Ishikawa (cell line): ENCODE results near the gene RMND1.
A peak's percentile ranks its signal among the peaks of the same experiment; 100 is the strongest.

Source experiments
- CEBPB ChIP-seq: IDR thresholded peaks from 2 replicates; pipeline ENCODE4 v1.6.1; 2012
- CREB1 ChIP-seq: IDR thresholded peaks from 2 replicates; pipeline ENCODE4 v1.6.1; 2012; ENCODE audit warnings: low read depth
- EGR1 ChIP-seq: IDR thresholded peaks from 2 replicates; pipeline ENCODE4 v1.6.1; 2012
- EP300 ChIP-seq: IDR thresholded peaks from 2 replicates; pipeline ENCODE4 v1.6.1; 2012; ENCODE audit warnings: borderline replicate concordance
- FOXM1 ChIP-seq: IDR thresholded peaks from 2 replicates; pipeline ENCODE4 v1.6.1; 2012; ENCODE audit warnings: low read depth, borderline replicate concordance
- MAX ChIP-seq: IDR thresholded peaks from 2 replicates; pipeline ENCODE4 v1.6.1; 2012
- NFIC ChIP-seq: IDR thresholded peaks from 2 replicates; pipeline ENCODE4 v1.6.1; 2012
- RAD21 ChIP-seq: IDR thresholded peaks from 2 replicates; pipeline ENCODE4 v1.6.1; 2012; ENCODE audit warnings: low read depth
- TAF1 ChIP-seq: IDR thresholded peaks from 2 replicates; pipeline ENCODE4 v1.6.1; 2012; ENCODE audit warnings: low read depth, mild to moderate bottlenecking
- TCF12 ChIP-seq: IDR thresholded peaks from 2 replicates; pipeline ENCODE4 v1.6.1; 2012; ENCODE audit warnings: low read depth
- TEAD4 ChIP-seq: IDR thresholded peaks from 2 replicates; pipeline ENCODE4 v1.6.1; 2012
- USF1 ChIP-seq: IDR thresholded peaks from 2 replicates; pipeline ENCODE4 v1.6.1; 2012
- YY1 ChIP-seq: IDR thresholded peaks from 2 replicates; pipeline ENCODE4 v1.6.1; 2012; ENCODE audit warnings: low read depth
- ZBTB7A ChIP-seq: IDR thresholded peaks from 2 replicates; pipeline ENCODE4 v1.6.1; 2012; ENCODE audit warnings: low read depth
- TF ChIP-seq, protein P1 (sequence below): IDR thresholded peaks from 2 replicates; pipeline ENCODE4 v1.6.1; 2012; ENCODE audit warnings: low read depth, mild to moderate bottlenecking

RMND1 gene

GRCh38 chr6:151436300-151436699, 15.6 kb downstream of the RMND1 start:
- no peak for TF ChIP-seq CEBPB
- no peak for TF ChIP-seq RAD21
- no peak for TF ChIP-seq ZBTB7A
- no peak for TF ChIP-seq NFIC
- no peak for TF ChIP-seq EP300
- TF ChIP-seq YY1 = no peak

GRCh38 chr6:151434369-151434768, 17.6 kb downstream of the RMND1 start:
- TF ChIP-seq EP300 = no peak
- no peak for TF ChIP-seq FOXM1
- TF ChIP-seq TCF12 = no peak

DNA sequence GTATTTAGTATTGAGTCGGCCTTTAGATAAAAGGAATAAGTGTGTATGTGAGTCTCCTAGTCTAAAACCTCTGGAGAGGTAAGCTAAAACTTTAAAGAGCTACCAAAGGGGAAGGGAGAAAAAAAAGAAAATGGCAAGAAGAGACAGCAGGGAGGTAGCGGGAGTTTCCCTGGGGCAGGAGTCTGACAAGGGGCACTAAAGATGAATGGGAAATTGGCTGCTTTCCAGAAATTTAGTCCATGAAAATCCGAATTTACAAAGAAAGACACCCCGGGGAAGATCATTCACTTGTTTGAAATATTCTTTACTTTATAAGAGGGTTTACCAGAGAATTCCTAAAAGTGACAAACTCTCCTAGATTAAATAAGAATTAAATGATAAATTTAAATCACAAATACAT, 19.3 kb downstream of the RMND1 start:
- TF ChIP-seq RAD21 = no peak
- TF ChIP-seq NFIC = no peak
- TF ChIP-seq TAF1 = no peak
- TF ChIP-seq ZBTB7A = no peak
- no peak for TF ChIP-seq USF1
- TF ChIP-seq FOXM1 = no peak
- TF ChIP-seq TCF12 = no peak
- TF ChIP-seq CREB1 = no peak
- no peak for TF ChIP-seq EP300
- no peak for TF ChIP-seq YY1
- TF ChIP-seq, protein P1, sequence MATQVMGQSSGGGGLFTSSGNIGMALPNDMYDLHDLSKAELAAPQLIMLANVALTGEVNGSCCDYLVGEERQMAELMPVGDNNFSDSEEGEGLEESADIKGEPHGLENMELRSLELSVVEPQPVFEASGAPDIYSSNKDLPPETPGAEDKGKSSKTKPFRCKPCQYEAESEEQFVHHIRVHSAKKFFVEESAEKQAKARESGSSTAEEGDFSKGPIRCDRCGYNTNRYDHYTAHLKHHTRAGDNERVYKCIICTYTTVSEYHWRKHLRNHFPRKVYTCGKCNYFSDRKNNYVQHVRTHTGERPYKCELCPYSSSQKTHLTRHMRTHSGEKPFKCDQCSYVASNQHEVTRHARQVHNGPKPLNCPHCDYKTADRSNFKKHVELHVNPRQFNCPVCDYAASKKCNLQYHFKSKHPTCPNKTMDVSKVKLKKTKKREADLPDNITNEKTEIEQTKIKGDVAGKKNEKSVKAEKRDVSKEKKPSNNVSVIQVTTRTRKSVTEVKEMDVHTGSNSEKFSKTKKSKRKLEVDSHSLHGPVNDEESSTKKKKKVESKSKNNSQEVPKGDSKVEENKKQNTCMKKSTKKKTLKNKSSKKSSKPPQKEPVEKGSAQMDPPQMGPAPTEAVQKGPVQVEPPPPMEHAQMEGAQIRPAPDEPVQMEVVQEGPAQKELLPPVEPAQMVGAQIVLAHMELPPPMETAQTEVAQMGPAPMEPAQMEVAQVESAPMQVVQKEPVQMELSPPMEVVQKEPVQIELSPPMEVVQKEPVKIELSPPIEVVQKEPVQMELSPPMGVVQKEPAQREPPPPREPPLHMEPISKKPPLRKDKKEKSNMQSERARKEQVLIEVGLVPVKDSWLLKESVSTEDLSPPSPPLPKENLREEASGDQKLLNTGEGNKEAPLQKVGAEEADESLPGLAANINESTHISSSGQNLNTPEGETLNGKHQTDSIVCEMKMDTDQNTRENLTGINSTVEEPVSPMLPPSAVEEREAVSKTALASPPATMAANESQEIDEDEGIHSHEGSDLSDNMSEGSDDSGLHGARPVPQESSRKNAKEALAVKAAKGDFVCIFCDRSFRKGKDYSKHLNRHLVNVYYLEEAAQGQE = no peak
- TF ChIP-seq EGR1 = no peak

GRCh38 chr6:151431337-151431736, 20.6 kb downstream of the RMND1 start:
- TF ChIP-seq USF1 (no peak), MAX (no peak), EP300 (no peak), CEBPB (no peak), YY1 (no peak), TAF1 (no peak), EGR1 (no peak)

- TF ChIP-seq TEAD4 (no peak), RAD21 (peak; percentile 33; the same call in 1 of the 2 replicates)
- TF ChIP-seq, protein P1 = no peak
Observed at GRCh38 chr6:151430886-151431285, 21.0 kb downstream of the RMND1 start.

DNA sequence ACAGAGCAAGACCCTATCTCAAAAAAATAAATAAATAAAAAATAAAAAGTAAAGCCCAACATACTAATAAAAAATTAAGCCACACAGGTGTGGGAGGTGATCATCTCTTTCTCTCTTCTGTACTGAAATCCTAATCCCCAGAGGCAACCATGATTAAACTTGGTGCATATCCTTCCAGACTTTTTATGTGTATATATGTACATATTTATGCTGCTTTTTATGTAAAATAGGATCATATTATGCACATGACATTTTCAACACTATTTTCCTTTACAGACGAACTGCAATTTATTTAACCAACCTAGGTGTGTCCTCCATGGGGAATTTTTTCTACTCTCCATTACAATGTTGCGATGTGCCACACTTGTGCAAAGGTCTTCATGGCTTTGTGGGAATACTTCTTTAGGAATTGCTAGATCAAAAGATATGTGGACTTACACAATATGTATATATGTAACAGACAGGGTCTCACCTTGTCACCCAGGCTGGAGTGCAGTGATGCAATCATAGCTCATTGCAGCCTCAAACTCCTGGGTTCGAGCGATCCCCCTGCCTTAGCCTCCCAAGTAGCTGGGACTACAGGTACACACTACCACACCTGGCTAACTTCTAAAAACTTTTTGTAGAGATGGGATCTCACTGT, 23.7 kb downstream of the RMND1 start:
- TF ChIP-seq CREB1 (no peak), CEBPB (no peak), NFIC (no peak), MAX (no peak), RAD21 (no peak), EP300 (no peak), TCF12 (no peak)
- TF ChIP-seq, protein P1 = no peak
